Measurements from ENCODE around the gene DQX1.

DQX1 gene

GRCh38 chr2:74507926-74508520, 18.0 kb downstream of the DQX1 start:
- peak; percentile 64 for DNase-seq (ENCODE audit: low read depth)

- DNase-seq (ENCODE audit: low read depth) = peak; percentile 99
These were observed 18.7 kb downstream of the DQX1 start, which contains the start of gene PCGF1 for GRCh38 chr2:74507145-74507925. TSS of gene PCGF1 (minus strand) at chr2:74507695. CDS start at chr2:74507668, 27 bp downstream.

- DNase-seq (ENCODE audit: low read depth) = no peak
These were observed 20.4 kb downstream of the DQX1 start for GRCh38 chr2:74505448-74506246.

GRCh38 chr2:74504591-74504990, 21.4 kb downstream of the DQX1 start:
- no peak for DNase-seq (ENCODE audit: low read depth)

GRCh38 chr2:74503506-74504475, 22.2 kb downstream of the DQX1 start:
- DNase-seq (ENCODE audit: low read depth) = peak; percentile 52

GRCh38 chr2:74502720-74503505, 23.1 kb downstream of the DQX1 start:
- peak; percentile 92 for DNase-seq (ENCODE audit: low read depth)

GRCh38 chr2:74502147-74502719, 23.8 kb downstream of the DQX1 start:
- DNase-seq (ENCODE audit: low read depth) = no peak

- no peak for DNase-seq (ENCODE audit: low read depth)
These were observed 24.5 kb downstream of the DQX1 start for GRCh38 chr2:74501335-74502071.

GRCh38 chr2:74500578-74500946, 25.5 kb downstream of the DQX1 start:
- no peak for DNase-seq (ENCODE audit: low read depth)

- DNase-seq (ENCODE audit: low read depth) = no peak
These were observed 26.0 kb downstream of the DQX1 start for GRCh38 chr2:74499940-74500577.

GRCh38 chr2:74499267-74499939, 26.6 kb downstream of the DQX1 start, which contains the start of gene LBX2:
TSS of gene LBX2 (minus strand) at chr2:74499603. CDS start at chr2:74499537, 66 bp downstream.
- DNase-seq (ENCODE audit: low read depth) = peak; percentile 41

- DNase-seq (ENCODE audit: low read depth) = peak; percentile 83
These were observed 27.3 kb downstream of the DQX1 start for GRCh38 chr2:74498500-74499266.

- no peak for DNase-seq (ENCODE audit: low read depth)
These were observed 28.1 kb downstream of the DQX1 start for GRCh38 chr2:74497777-74498499.

- no peak for DNase-seq (ENCODE audit: low read depth)
These were observed 28.8 kb downstream of the DQX1 start for GRCh38 chr2:74496997-74497776.

- DNase-seq (ENCODE audit: low read depth) = no peak
These were observed 30.6 kb downstream of the DQX1 start for GRCh38 chr2:74495440-74495839.

- peak; percentile 80 for DNase-seq (ENCODE audit: low read depth)
These were observed 32.5 kb downstream of the DQX1 start for GRCh38 chr2:74493546-74493945.
